ENCODE results near the gene ANTXRL.
"Not testable (repeated sequence)": the region's sequence is repeated elsewhere in the genome, so short reads cannot be mapped to it uniquely, and the experiment has no call there.

The ANTXRL gene

GRCh38 chr10:46328853-46329689, 42.3 kb downstream of the ANTXRL start:
- DNase-seq (ENCODE audit: low read depth in 2 of 2) = no peak

GRCh38 chr10:46329690-46330016, 42.9 kb downstream of the ANTXRL start:
- no peak for DNase-seq (ENCODE audit: low read depth in 2 of 2)

GRCh38 chr10:46330894-46331293, 44.1 kb downstream of the ANTXRL start:
- DNase-seq (ENCODE audit: low read depth in 2 of 2) = no peak

GRCh38 chr10:46365484-46365883, 78.7 kb downstream of the ANTXRL start:
- DNase-seq (ENCODE audit: low read depth in 2 of 2) = not testable (repeated sequence)

GRCh38 chr10:46367209-46367608, 80.4 kb downstream of the ANTXRL start:
- not testable (repeated sequence) for DNase-seq (ENCODE audit: low read depth in 2 of 2)

GRCh38 chr10:46367666-46368240, 81.0 kb downstream of the ANTXRL start:
- DNase-seq (ENCODE audit: low read depth in 2 of 2) = not testable (repeated sequence)

- not testable (repeated sequence) for DNase-seq (ENCODE audit: low read depth in 2 of 2)
These were observed 82.2 kb downstream of the ANTXRL start for GRCh38 chr10:46368956-46369355.

GRCh38 chr10:46374410-46374809, 87.6 kb downstream of the ANTXRL start:
- not testable (repeated sequence) for DNase-seq (ENCODE audit: low read depth in 2 of 2)

GRCh38 chr10:46375406-46375805, 88.6 kb downstream of the ANTXRL start, which contains the start of gene ANXA8L1:
TSS of gene ANXA8L1 (plus strand) at chr10:46375776. CDS start at chr10:46375852, 76 bp downstream.
- not testable (repeated sequence) for DNase-seq (ENCODE audit: low read depth in 2 of 2)

GRCh38 chr10:46377022-46377421, 90.2 kb downstream of the ANTXRL start:
- DNase-seq (ENCODE audit: low read depth in 2 of 2) = not testable (repeated sequence)

GRCh38 chr10:46377651-46378050, 90.9 kb downstream of the ANTXRL start:
- not testable (repeated sequence) for DNase-seq (ENCODE audit: low read depth in 2 of 2)

- not testable (repeated sequence) for DNase-seq (ENCODE audit: low read depth in 2 of 2)
These were observed 91.3 kb downstream of the ANTXRL start for GRCh38 chr10:46378108-46378507.

- not testable (repeated sequence) for DNase-seq (ENCODE audit: low read depth in 2 of 2)
These were observed 92.5 kb downstream of the ANTXRL start for GRCh38 chr10:46379233-46379848.
